Gastroesophageal sphincter (tissue), 4 donors: ENCODE data around the gene HSF4. TPM values are rescaled to one million over a fixed set of nuclear protein-coding genes. Genes with fewer than 3 reads are reported as not detected.

Experiments used
- ATAC-seq: fragments of 150-250 bp; one replicate; pipeline ENCODE4 v1.9.1; 2016; ENCODE audit warnings: mild to moderate bottlenecking, moderate library complexity
- H3K27ac ChIP-seq, 4 donors: fragments of 200-600 bp; sonication (generic) in 3 of 4; 1 replicate in 3 of 4; 2 replicates in 1 of 4; pipeline ENCODE4 v1.5.1; 2016 to 2019
- H3K27me3 ChIP-seq: fragments of 200-600 bp; sonication (generic); one replicate; pipeline ENCODE4 v1.5.1; 2019
- H3K36me3 ChIP-seq, 2 donors: fragments of 200-600 bp; sonication (generic); one replicate each; pipeline ENCODE4 v1.5.1; 2019; ENCODE audit warnings: control low read depth in 1 of 2
- H3K4me1 ChIP-seq, 3 donors: fragments of 200-600 bp; sonication (generic); 1 replicate in 2 of 3; 2 replicates in 1 of 3; pipeline ENCODE4 v1.5.1; 2016 to 2019; ENCODE audit warnings: control low read depth in 2 of 3
- H3K4me3 ChIP-seq, 2 donors: fragments of 200-600 bp; sonication (generic); one replicate each; pipeline ENCODE4 v1.5.1; 2019; ENCODE audit warnings: mild to moderate bottlenecking in 1 of 2, moderate library complexity in 1 of 2
- H3K9me3 ChIP-seq, 3 donors: fragments of 200-600 bp; sonication (generic); one replicate each; pipeline ENCODE4 v1.5.1; 2017 to 2019; ENCODE audit warnings: control low read depth in 2 of 3
- CTCF ChIP-seq, 4 experiments: fragments of 200-600 bp in 2 of 4; fragments of 450-650 bp in 2 of 4; sonication (generic) in 1 of 4; IDR thresholded peaks; one replicate each; pipeline ENCODE4 v1.5.1; 2017 to 2019; ENCODE audit warnings: antibody characterized with exemption in 4 of 4, mild to moderate bottlenecking in 2 of 4, moderate library complexity in 2 of 4
- EP300 ChIP-seq: sonication (generic); formaldehyde crosslinking; IDR thresholded peaks from one replicate; pipeline ENCODE4 v1.6.1; 2017; ENCODE audit warnings: antibody characterized with exemption, mild to moderate bottlenecking
- POLR2A ChIP-seq, 2 donors: fragments of 450-650 bp; IDR thresholded peaks; one replicate each; pipeline ENCODE4 v1.6.1; 2017; ENCODE audit warnings: antibody characterized with exemption in 2 of 2, mild to moderate bottlenecking in 2 of 2, moderate library complexity in 1 of 2
- POLR2AphosphoS5 ChIP-seq: sonication (generic); formaldehyde crosslinking; IDR thresholded peaks from one replicate; pipeline ENCODE4 v1.6.1; 2017; ENCODE audit warnings: antibody characterized with exemption
- whole genome bisulfite sequencing, 2 donors: methylation state at CpG; one replicate each; pipeline ENCODE4 v1.1.5; 2018; ENCODE audit warnings: low coverage in 1 of 2; 5-methylcytosine and 5-hydroxymethylcytosine counted together
- total RNA-seq, 4 donors: library from RNA; depleted of rRNA; stranded (reverse); fragments of >200 nt; gene quantifications; one replicate each; pipeline ENCODE4 v1.1.0, GENCODE V29; 2016

HSF4 gene
- total RNA-seq, 4 donors from 2014 or later = 7.7 to 110 (median 59.4) TPM

- no peak for ATAC-seq
- Histone ChIP-seq H3K27ac (no peak overlapping the region), H3K36me3 (peaks cover 0 to 49% of the 10 kb centered on the region in 2 donors), H3K27me3 (no peaks in the 10 kb centered on the region), H3K4me1 (no peaks in the 10 kb centered on the region), H3K4me3 (no peak overlapping the region), H3K9me3 (no peaks in the 10 kb centered on the region)
- WGBS, 2 donors = 100% methylated on average over 3 of the region's 25 CpGs; no CpG with 5 or more reads in 1 of the 2 donors
- TF ChIP-seq EP300 (no peak), POLR2AphosphoS5 (no peak), CTCF (IDR thresholded peaks at IDR 0.05) (no peak), POLR2A (IDR thresholded peaks at IDR 0.05) (no peak)
Observed at GRCh38 chr16:67210069-67210937, 45.8 kb downstream of the HSF4 start.

- no peak for TF ChIP-seq EP300
- TF ChIP-seq POLR2AphosphoS5 = no peak
- no peak for TF ChIP-seq CTCF (IDR thresholded peaks at IDR 0.05)
- TF ChIP-seq POLR2A (IDR thresholded peaks at IDR 0.05) = no peak
- no peaks in the 10 kb centered on the region for H3K9me3 ChIP-seq
- no peak for ATAC-seq
- WGBS, 2 donors = 57% methylated on average over 6 of the region's 7 CpGs; no CpG with 5 or more reads in 1 of the 2 donors
- H3K4me3 ChIP-seq = no peak overlapping the region
- H3K36me3 ChIP-seq = peaks cover 0 to 60% of the 10 kb centered on the region in 2 donors
- H3K27me3 ChIP-seq = no peaks in the 10 kb centered on the region
- peaks cover 0 to 13% (median 0%) of the 10 kb centered on the region in 3 donors for H3K4me1 ChIP-seq
- no peak overlapping the region for H3K27ac ChIP-seq
Observed at GRCh38 chr16:67211674-67212073, 47.1 kb downstream of the HSF4 start.

- H3K27me3 ChIP-seq = no peaks in the 10 kb centered on the region
- no peak for TF ChIP-seq POLR2AphosphoS5
- TF ChIP-seq POLR2A (IDR thresholded peaks at IDR 0.05) = no peak
- no peak for ATAC-seq
- peaks cover 0 to 15% (median 0%) of the 10 kb centered on the region in 3 donors for H3K4me1 ChIP-seq
- no peak overlapping the region for H3K27ac ChIP-seq
- H3K36me3 ChIP-seq = peaks cover 0 to 59% of the 10 kb centered on the region in 2 donors
- no peaks in the 10 kb centered on the region for H3K9me3 ChIP-seq
- no peak overlapping the region for H3K4me3 ChIP-seq
Observed at GRCh38 chr16:67212766-67213165, 48.2 kb downstream of the HSF4 start.

GRCh38 chr16:67213197-67214019 lies 48.9 kb downstream of the HSF4 start:
- Histone ChIP-seq H3K9me3 (no peaks in the 10 kb centered on the region), H3K27ac (no peak overlapping the region), H3K4me1 (peaks cover 0 to 15% (median 0%) of the 10 kb centered on the region in 3 donors), H3K27me3 (no peaks in the 10 kb centered on the region), H3K36me3 (peaks cover 0 to 55% of the 10 kb centered on the region in 2 donors), H3K4me3 (no peak overlapping the region)
- TF ChIP-seq POLR2AphosphoS5 (no peak), EP300 (no peak), CTCF (IDR thresholded peaks at IDR 0.05) (no peak), POLR2A (IDR thresholded peaks at IDR 0.05) (no peak)
- 75 to 90% methylated on average over 2 to 4 of the region's 8 CpGs for WGBS, 2 donors
- ATAC-seq = no peak

GRCh38 chr16:67215706-67216105 lies 51.2 kb downstream of the HSF4 start:
- Histone ChIP-seq H3K4me1 (peaks cover 0 to 15% (median 0%) of the 10 kb centered on the region in 3 donors), H3K9me3 (no peaks in the 10 kb centered on the region), H3K27ac (no peak overlapping the region), H3K4me3 (no peak overlapping the region), H3K36me3 (peaks cover 0 to 41% of the 10 kb centered on the region in 2 donors), H3K27me3 (no peaks in the 10 kb centered on the region)
- no peak for ATAC-seq
- no peak for TF ChIP-seq EP300
- no peak for TF ChIP-seq CTCF (IDR thresholded peaks at IDR 0.05)
- TF ChIP-seq POLR2AphosphoS5 = no peak
- TF ChIP-seq POLR2A (IDR thresholded peaks at IDR 0.05) = no peak
- WGBS, 2 donors = 73 to 83% methylated on average over 1 to 5 of the region's 5 CpGs
